Esophagus squamous epithelium (tissue), 5 donors: ENCODE measurements around the gene TVP23C. TPM values are rescaled to one million over a fixed set of nuclear protein-coding genes. Genes with fewer than 3 reads are reported as not detected.
A peak's percentile ranks its signal among the peaks of the same experiment; 100 is the strongest.

Experiments used
- DNase-seq: peaks from one replicate; lab custom pipeline; 2025; lab: John Stamatoyannopoulos, UW
- H3K27ac ChIP-seq, 4 donors: fragments of 200-600 bp; sonication (generic); one replicate each; pipeline ENCODE4 v1.5.1; 2016 to 2019; ENCODE audit warnings: mild to moderate bottlenecking in 1 of 4
- H3K27me3 ChIP-seq, 4 donors: fragments of 200-600 bp; sonication (generic); 1 replicate in 3 of 4; 2 replicates in 1 of 4; pipeline versions ENCODE4 v1.5.1 to v1.6.0; 2017 to 2021; ENCODE audit warnings: antibody characterized with exemption in 1 of 4
- H3K36me3 ChIP-seq, 3 donors: fragments of 200-600 bp; sonication (generic); one replicate each; pipeline ENCODE4 v1.5.1; 2016 to 2019
- H3K4me1 ChIP-seq, 3 donors: fragments of 200-600 bp; sonication (generic); one replicate each; pipeline ENCODE4 v1.5.1; 2017 to 2019
- H3K4me3 ChIP-seq, 4 donors: fragments of 200-600 bp; sonication (generic); 1 replicate in 3 of 4; 2 replicates in 1 of 4; pipeline ENCODE4 v1.5.1; 2016 to 2019; ENCODE audit warnings: mild to moderate bottlenecking in 2 of 4, moderate library complexity in 1 of 4
- H3K9me3 ChIP-seq, 3 donors: fragments of 200-600 bp; sonication (generic); one replicate each; pipeline ENCODE4 v1.5.1; 2016 to 2019
- POLR2A ChIP-seq, 4 donors: fragments of 450-650 bp; IDR thresholded peaks; one replicate each; pipeline ENCODE4 v1.6.1; 2017; ENCODE audit warnings: antibody characterized with exemption in 4 of 4, mild to moderate bottlenecking in 4 of 4, moderate library complexity in 3 of 4
- WGBS, 2 donors: methylation state at CpG; one replicate each; pipeline ENCODE4 v1.1.5; 2018; 5-methylcytosine and 5-hydroxymethylcytosine counted together
- intact Hi-C: fragments of 100-400 bp; cut with DNase I; formaldehyde crosslinking; loops from one replicate; pipeline ENCODE4 v1.15.0; 2022
- total RNA-seq, 4 donors: library from RNA; depleted of rRNA; stranded (reverse); fragments of >200 nt; gene quantifications; one replicate each; pipeline ENCODE4 v1.1.0, GENCODE V29; 2016
- TF ChIP-seq, protein P1 (sequence below), 6 experiments: fragments of 450-650 bp in 4 of 6; fragments of 200-600 bp in 2 of 6; sonication (generic) in 2 of 6; IDR thresholded peaks; one replicate each; pipeline ENCODE4 v1.5.1; 2016 to 2019; ENCODE audit warnings: antibody characterized with exemption in 6 of 6, mild to moderate bottlenecking in 4 of 6, moderate library complexity in 4 of 6
- donor health status: DM: yes; HTN: yes; CAD: no.

The TVP23C gene
- total RNA-seq, 4 donors from 2014 or later = 4.2 to 27.1 (median 18.5) TPM

DNA sequence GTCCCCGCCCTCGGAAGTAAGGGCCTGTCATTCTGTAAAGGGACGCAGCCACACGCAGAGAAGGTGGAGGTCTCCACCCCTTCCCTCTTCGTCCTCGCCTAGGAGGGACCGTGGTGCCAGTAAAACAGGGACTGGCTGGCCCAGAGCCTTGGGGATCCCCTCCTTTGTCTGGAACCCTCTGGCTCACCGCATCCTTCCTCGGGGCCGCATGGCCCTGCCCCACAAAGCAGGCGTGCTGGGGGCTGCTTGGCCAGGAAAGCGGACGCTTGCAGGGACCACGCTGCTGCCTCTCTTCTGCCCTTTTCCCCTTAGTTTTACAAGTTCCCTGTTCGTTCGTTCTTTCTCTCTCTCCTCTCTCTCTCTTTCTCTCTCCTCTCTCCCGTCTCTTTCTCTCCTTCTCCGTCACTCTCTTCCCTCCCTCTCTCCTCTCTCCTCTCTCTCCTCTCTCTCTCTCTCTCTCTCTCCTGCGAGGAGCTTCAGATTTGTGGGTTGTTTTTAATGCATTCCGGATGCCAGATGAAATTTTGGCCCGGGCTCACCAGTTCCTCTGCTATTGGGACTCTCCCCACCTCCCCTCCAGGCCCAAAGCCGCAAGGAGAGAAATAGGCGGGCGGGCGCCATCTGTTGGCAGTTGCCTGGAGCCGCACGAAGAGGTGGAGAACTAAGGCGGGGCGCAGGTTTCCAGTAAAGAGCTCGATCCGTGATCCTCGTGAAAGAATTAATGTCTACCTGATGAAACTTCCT lies 60.7 kb downstream of the TVP23C start:
- Histone ChIP-seq H3K36me3 (peaks cover 0 to 36% (median 0%) of the 10 kb centered on the region in 3 donors), H3K4me1 (peaks cover 4 to 25% (median 6%) of the 10 kb centered on the region in 3 donors), H3K9me3 (no peaks in the 10 kb centered on the region), H3K4me3 (peak overlapping the region in 3 of 4 donors; percentile 33 to 59 (median 37)), H3K27me3 (no peaks in the 10 kb centered on the region), H3K27ac (peak overlapping the region; percentile 57 to 92 (median 84))
- intact Hi-C loops = loop anchor here (5.0 kb wide), 1 partner anchor 240 kb away; no protein-coding TSS in a partner anchor
- TF ChIP-seq POLR2A (IDR thresholded peaks at IDR 0.05) = no peak
- TF ChIP-seq, protein P1, sequence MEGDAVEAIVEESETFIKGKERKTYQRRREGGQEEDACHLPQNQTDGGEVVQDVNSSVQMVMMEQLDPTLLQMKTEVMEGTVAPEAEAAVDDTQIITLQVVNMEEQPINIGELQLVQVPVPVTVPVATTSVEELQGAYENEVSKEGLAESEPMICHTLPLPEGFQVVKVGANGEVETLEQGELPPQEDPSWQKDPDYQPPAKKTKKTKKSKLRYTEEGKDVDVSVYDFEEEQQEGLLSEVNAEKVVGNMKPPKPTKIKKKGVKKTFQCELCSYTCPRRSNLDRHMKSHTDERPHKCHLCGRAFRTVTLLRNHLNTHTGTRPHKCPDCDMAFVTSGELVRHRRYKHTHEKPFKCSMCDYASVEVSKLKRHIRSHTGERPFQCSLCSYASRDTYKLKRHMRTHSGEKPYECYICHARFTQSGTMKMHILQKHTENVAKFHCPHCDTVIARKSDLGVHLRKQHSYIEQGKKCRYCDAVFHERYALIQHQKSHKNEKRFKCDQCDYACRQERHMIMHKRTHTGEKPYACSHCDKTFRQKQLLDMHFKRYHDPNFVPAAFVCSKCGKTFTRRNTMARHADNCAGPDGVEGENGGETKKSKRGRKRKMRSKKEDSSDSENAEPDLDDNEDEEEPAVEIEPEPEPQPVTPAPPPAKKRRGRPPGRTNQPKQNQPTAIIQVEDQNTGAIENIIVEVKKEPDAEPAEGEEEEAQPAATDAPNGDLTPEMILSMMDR (IDR thresholded peaks at IDR 0.05) = peak; percentile 53 to 91 (median 82)
- 16 to 26% methylated on average over 23 to 30 of the region's 32 CpGs for WGBS, 2 donors
- DNase-seq = peak; percentile 20

DNA sequence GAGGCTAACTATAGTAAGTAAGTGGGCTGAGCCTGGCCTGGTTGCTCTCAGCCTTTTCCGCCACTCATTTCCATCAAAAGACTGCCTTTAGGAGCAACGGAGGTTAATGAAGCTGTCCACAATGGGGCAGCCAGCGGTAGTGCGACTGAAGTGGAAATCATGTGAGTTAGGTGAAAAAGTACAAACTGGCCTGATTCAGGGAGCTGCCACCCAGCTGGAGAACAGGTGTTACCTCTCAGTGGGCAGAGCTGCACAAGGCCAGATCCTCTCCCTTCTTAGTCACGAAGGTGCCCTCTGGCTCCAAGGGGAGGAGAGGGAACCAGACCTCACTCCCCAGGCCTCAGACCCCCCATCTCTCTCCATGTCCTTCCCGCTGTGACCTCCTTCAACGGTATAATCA lies 61.5 kb downstream of the TVP23C start:
- Histone ChIP-seq H3K4me3 (peak overlapping the region in 1 of 4 donors; percentile 33), H3K4me1 (peaks cover 4 to 32% (median 10%) of the 10 kb centered on the region in 3 donors), H3K27ac (peak overlapping the region; percentile 57 to 92 (median 84)), H3K27me3 (no peaks in the 10 kb centered on the region), H3K36me3 (peaks cover 0 to 30% (median 0%) of the 10 kb centered on the region in 3 donors), H3K9me3 (no peaks in the 10 kb centered on the region)
- TF ChIP-seq, protein P1 (IDR thresholded peaks at IDR 0.05) = no peak
- no peak for TF ChIP-seq POLR2A (IDR thresholded peaks at IDR 0.05)
- no peak for DNase-seq
- intact Hi-C loops = loop anchor here (5.0 kb wide), 1 partner anchor 239 kb away; no protein-coding TSS in a partner anchor
- WGBS, 2 donors = 88 to 90% methylated on average over 7 of the region's 7 CpGs

DNA sequence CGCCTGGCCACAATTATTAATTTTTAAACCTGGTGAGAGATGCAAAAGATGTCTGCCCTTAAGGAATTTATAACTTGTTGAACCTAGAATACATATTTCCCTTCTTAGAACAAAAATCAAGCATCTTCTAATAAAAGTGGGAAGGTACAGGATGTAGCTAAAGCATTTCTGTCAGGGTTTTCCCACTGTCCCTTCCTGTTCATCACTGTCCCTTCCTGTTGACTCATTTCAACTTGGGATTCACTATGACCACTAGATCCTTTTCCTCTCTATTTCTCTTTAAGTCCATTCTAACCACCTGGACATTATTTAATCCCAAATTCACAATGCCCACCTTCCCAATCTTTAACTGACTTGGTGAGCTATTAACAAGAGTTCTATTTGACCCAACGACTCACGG lies 62.0 kb downstream of the TVP23C start:
- intact Hi-C loops = loop anchor here (5.0 kb wide), 1 partner anchor 239 kb away; no protein-coding TSS in a partner anchor
- WGBS, 2 donors = 58 to 67% methylated on average over 3 of the region's 3 CpGs
- Histone ChIP-seq H3K27me3 (no peaks in the 10 kb centered on the region), H3K4me3 (no peak overlapping the region), H3K4me1 (peaks cover 4 to 37% (median 10%) of the 10 kb centered on the region in 3 donors), H3K9me3 (no peaks in the 10 kb centered on the region), H3K36me3 (peaks cover 0 to 26% (median 0%) of the 10 kb centered on the region in 3 donors), H3K27ac (peak overlapping the region in 3 of 4 donors; percentile 81 to 92 (median 87))
- no peak for DNase-seq
- no peak for TF ChIP-seq POLR2A (IDR thresholded peaks at IDR 0.05)
- TF ChIP-seq, protein P1 (IDR thresholded peaks at IDR 0.05) = no peak

DNA sequence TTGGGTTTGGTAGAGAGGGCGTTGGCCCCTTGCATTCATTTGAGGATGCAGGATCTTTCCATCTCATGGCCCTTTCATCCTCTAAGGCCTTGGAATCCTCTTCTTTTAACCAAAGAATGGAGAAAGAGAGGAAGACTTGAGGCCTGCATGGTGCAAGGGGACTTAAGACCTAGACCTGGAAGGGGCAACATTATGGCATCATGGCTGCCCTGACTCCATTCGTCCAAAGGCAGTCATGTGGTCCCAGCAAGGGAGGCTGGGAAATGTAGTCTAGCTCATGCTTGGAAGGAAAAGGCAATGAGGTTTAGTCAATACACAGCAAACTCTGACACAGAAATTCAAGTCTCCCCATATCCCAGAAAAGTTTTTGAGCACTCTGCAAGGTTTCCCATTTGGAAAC lies 65.2 kb downstream of the TVP23C start:
- DNase-seq = no peak
- Histone ChIP-seq H3K4me3 (no peak overlapping the region), H3K27me3 (no peaks in the 10 kb centered on the region), H3K27ac (no peak overlapping the region), H3K9me3 (no peaks in the 10 kb centered on the region), H3K36me3 (peaks cover 0 to 14% (median 0%) of the 10 kb centered on the region in 3 donors), H3K4me1 (peaks cover 3 to 44% (median 9%) of the 10 kb centered on the region in 3 donors)
- no peak for TF ChIP-seq POLR2A (IDR thresholded peaks at IDR 0.05)
- TF ChIP-seq, protein P1 (IDR thresholded peaks at IDR 0.05) = no peak
- WGBS, 2 donors = 80 to 86% methylated on average over 2 of the region's 2 CpGs
- intact Hi-C loops = no loop called here
